ENCODE measurements around the gene TECTB. TPM values are rescaled to one million over a fixed set of nuclear protein-coding genes. Genes with fewer than 3 reads are reported as not detected.

TECTB gene
- total RNA-seq, 1 donor from 2014 or later: not detected

- ATAC-seq (ENCODE audit: low read depth) (no peak), DNase-seq (no peak)
- Mint-ChIP-seq H3K36me3 (ENCODE audit: low read depth) (no peaks in the 10 kb centered on the region), H3K4me1 (no peaks in the 10 kb centered on the region), H3K9me3 (no peaks in the 10 kb centered on the region), H3K27me3 (peaks cover 2% of the 10 kb centered on the region), H3K27ac (no peak overlapping the region), H3K4me3 (no peak overlapping the region)
- ChIA-PET CTCF (no interaction called here), POLR2A (no interaction called here)
- TF ChIP-seq CTCF (IDR thresholded peaks at IDR 0.05): no peak
- intact Hi-C loops (cut with micrococcal nuclease): no loop called here
These were observed 66.4 kb downstream of the TECTB start for GRCh38 chr10:112349521-112350085.

- peaks cover 2% of the 10 kb centered on the region for H3K27me3 Mint-ChIP-seq
- no peak for TF ChIP-seq CTCF (IDR thresholded peaks at IDR 0.05)
- ChIA-PET POLR2A (interaction anchor here (0.9 kb wide), 1 partner anchor 24 kb away, joined by 3 read pairs; no protein-coding TSS in a partner anchor), CTCF (no interaction called here)
- no peak for ATAC-seq (ENCODE audit: low read depth)
- no peak for DNase-seq
- no peaks in the 10 kb centered on the region for H3K9me3 Mint-ChIP-seq
- no peak overlapping the region for H3K4me3 Mint-ChIP-seq
- no peak overlapping the region for H3K27ac Mint-ChIP-seq
- H3K36me3 Mint-ChIP-seq (ENCODE audit: low read depth): no peaks in the 10 kb centered on the region
- no peaks in the 10 kb centered on the region for H3K4me1 Mint-ChIP-seq
- intact Hi-C loops (cut with micrococcal nuclease): no loop called here
These were observed 67.9 kb downstream of the TECTB start for GRCh38 chr10:112351146-112351545.

GRCh38 chr10:112352044-112352443 lies 68.8 kb downstream of the TECTB start:
- no peak for ATAC-seq (ENCODE audit: low read depth)
- Mint-ChIP-seq H3K9me3 (no peaks in the 10 kb centered on the region), H3K27me3 (peaks cover 2% of the 10 kb centered on the region), H3K4me3 (no peak overlapping the region), H3K4me1 (no peaks in the 10 kb centered on the region), H3K36me3 (ENCODE audit: low read depth) (no peaks in the 10 kb centered on the region), H3K27ac (no peak overlapping the region)
- CTCF ChIA-PET: no interaction called here
- POLR2A ChIA-PET: no interaction called here
- intact Hi-C loops (cut with micrococcal nuclease): no loop called here
- TF ChIP-seq CTCF (IDR thresholded peaks at IDR 0.05): no peak
- no peak for DNase-seq

GRCh38 chr10:112353046-112353445 lies 69.8 kb downstream of the TECTB start:
- DNase-seq (no peak), ATAC-seq (ENCODE audit: low read depth) (no peak)
- intact Hi-C loops (cut with micrococcal nuclease): no loop called here
- ChIA-PET POLR2A (no interaction called here), CTCF (no interaction called here)
- Mint-ChIP-seq H3K36me3 (ENCODE audit: low read depth) (no peaks in the 10 kb centered on the region), H3K9me3 (no peaks in the 10 kb centered on the region), H3K27me3 (no peaks in the 10 kb centered on the region), H3K27ac (no peak overlapping the region), H3K4me1 (no peaks in the 10 kb centered on the region), H3K4me3 (no peak overlapping the region)
- no peak for TF ChIP-seq CTCF (IDR thresholded peaks at IDR 0.05)

Other genes with a start within 250 kb of the TECTB start
- gene GPAM, start 99.6 kb upstream of the TECTB start, total RNA-seq: 8.6 and 10.2 TPM in 2 replicates
- gene ACSL5, start 90.7 kb downstream of the TECTB start, total RNA-seq: 50.8 and 53.5 TPM in 2 replicates
- 37.1 and 44.5 TPM in 2 replicates for gene ZDHHC6, start 163.5 kb downstream of the TECTB start, total RNA-seq
- gene VTI1A, start 163.8 kb downstream of the TECTB start, total RNA-seq: 56.9 and 74.0 TPM in 2 replicates

Data from activated B cell treated with CpG ODN at 0.5 μM for 24 hours (primary cell).